Activated naive CD4-positive, alpha-beta T cell treated with anti-CD3 and anti-CD28 coated beads, Interleukin-2, amount 50 U/mL, for 72 hours (primary cell): Measurements from ENCODE around the gene MRPL1. TPM values are rescaled to one million over a fixed set of nuclear protein-coding genes. Genes with fewer than 3 reads are reported as not detected.
A peak's percentile ranks its signal among the peaks of the same experiment; 100 is the strongest.
"Not testable (repeated sequence)": the region's sequence is repeated elsewhere in the genome, so short reads cannot be mapped to it uniquely, and the experiment has no call there.

ENCODE experiments used
- ATAC-seq, 2 donors: fragments of 150-1000 bp; cut with Tn5 transposase; 2 replicates each; pipeline ENCODE4 v1.10.0; 2021; ENCODE audit warnings: mild to moderate bottlenecking in 2 of 2, moderate library complexity in 2 of 2
- DNase-seq, 2 donors: peaks; one replicate each; pipeline ENCODE4 v3.0.0; 2021 to 2022; ENCODE audit warnings: low spot score in 2 of 2
- H3K27ac Mint-ChIP-seq, 2 donors: one replicate each; pipeline ENCODE4 v1.8.0; 2022; ENCODE audit warnings: mild to moderate bottlenecking in 2 of 2, mixed read lengths in 2 of 2
- H3K36me3 Mint-ChIP-seq, 2 donors: one replicate each; pipeline ENCODE4 v1.8.0; 2022; ENCODE audit warnings: mixed read lengths in 2 of 2
- H3K9me3 Mint-ChIP-seq, 2 donors: one replicate each; pipeline ENCODE4 v1.8.0; 2022; ENCODE audit warnings: mixed read lengths in 2 of 2
- total RNA-seq, 2 donors: library from RNA; stranded (reverse); gene quantifications; one replicate each; pipeline ENCODE4 v1.2.3, GENCODE V29; 2022

MRPL1 gene
- total RNA-seq, 2 donors from 2014 or later = 21.0 to 47.2 TPM

DNA sequence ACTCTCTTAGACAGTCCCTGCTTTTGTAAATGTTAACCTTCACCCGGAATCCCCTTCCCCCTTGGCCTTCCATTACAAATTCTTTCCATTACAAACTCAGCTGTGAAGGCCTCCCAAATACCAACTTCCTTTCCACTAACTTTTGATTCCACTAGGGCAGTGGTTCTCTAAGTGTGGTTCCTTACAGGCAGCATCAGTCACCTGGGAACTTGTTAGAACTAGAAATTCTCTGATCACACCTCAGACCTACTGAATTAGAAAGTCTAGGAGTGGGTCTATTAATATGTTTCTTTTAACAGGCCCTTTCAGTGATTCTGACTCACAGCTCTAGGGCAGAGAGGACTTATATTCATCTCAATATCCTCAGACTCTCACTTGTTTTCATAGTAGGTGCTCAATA, 19.0 kb upstream of the MRPL1 start:
- peaks cover 0 to 5% of the 10 kb centered on the region in 2 donors for H3K9me3 Mint-ChIP-seq
- no peak for DNase-seq
- peak overlapping the region; percentile 40 to 72 for H3K27ac Mint-ChIP-seq
- peak; percentile 87 to 91 for ATAC-seq
- H3K36me3 Mint-ChIP-seq = no peaks in the 10 kb centered on the region

DNA sequence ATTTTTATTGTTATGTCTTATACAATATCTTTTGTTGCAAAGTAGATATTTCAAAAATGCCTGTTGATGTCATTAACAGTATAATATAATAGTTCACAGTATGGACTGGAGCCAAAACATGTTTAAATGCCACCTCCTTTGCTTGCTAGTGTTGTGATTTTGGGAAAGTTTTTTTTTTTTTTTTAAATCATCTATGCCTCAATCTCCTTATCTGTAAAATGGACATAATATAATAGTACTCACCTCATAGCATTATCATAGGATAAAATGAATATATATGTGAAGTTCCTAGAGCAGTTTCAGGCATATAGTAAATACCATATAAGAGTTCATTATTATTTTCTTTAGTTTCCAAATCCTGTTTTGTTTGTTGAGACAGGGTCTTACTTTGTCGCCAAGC, 18.3 kb upstream of the MRPL1 start:
- no peaks in the 10 kb centered on the region for H3K36me3 Mint-ChIP-seq
- peaks cover 0 to 5% of the 10 kb centered on the region in 2 donors for H3K9me3 Mint-ChIP-seq
- peak overlapping the region; percentile 23 to 72 for H3K27ac Mint-ChIP-seq
- ATAC-seq = no peak
- no peak for DNase-seq

- Mint-ChIP-seq H3K27ac (peak overlapping the region; percentile 41 to 72), H3K36me3 (no peaks in the 10 kb centered on the region), H3K9me3 (peaks cover 0 to 5% of the 10 kb centered on the region in 2 donors)
- ATAC-seq (peak; percentile 30 to 84), DNase-seq (no peak)
These were observed 17.2 kb upstream of the MRPL1 start for GRCh38 chr4:77845400-77845799.

- H3K27ac Mint-ChIP-seq = peak overlapping the region in 1 of 2 donors; percentile 72
- ATAC-seq = no peak
- H3K9me3 Mint-ChIP-seq = peaks cover 0 to 5% of the 10 kb centered on the region in 2 donors
- no peaks in the 10 kb centered on the region for H3K36me3 Mint-ChIP-seq
- DNase-seq = no peak
These were observed 16.7 kb upstream of the MRPL1 start for GRCh38 chr4:77845929-77846328.

DNA sequence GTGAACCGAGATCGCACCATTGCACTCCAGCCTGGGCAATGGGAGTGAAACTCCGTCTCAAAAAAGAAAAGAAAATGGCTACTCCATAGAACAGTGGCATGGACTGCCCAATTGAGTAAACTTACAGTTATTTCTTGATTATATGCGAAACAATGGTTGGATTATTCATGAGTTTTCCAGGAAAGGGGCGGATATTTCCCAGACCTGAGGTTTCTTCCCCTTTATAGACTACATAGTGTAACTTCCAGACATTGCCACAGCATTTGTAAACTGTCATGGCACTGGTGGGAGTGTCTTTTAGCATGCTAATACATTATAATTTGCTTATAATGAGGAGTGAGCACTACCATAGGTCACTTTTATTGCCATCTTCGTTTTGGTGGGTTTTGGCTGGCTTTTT, 14.1 kb upstream of the MRPL1 start:
- Mint-ChIP-seq H3K27ac (no peak overlapping the region), H3K9me3 (peaks cover 0 to 5% of the 10 kb centered on the region in 2 donors), H3K36me3 (no peaks in the 10 kb centered on the region)
- no peak for ATAC-seq
- no peak for DNase-seq

GRCh38 chr4:77849278-77849965, 13.2 kb upstream of the MRPL1 start:
- DNase-seq (no peak), ATAC-seq (no peak)
- no peaks in the 10 kb centered on the region for H3K36me3 Mint-ChIP-seq
- H3K27ac Mint-ChIP-seq = no peak overlapping the region
- peaks cover 0 to 5% of the 10 kb centered on the region in 2 donors for H3K9me3 Mint-ChIP-seq

GRCh38 chr4:77852892-77853495, 9.6 kb upstream of the MRPL1 start:
- ATAC-seq (peak; percentile 85 to 89), DNase-seq (peak in 1 of 2 donors; percentile 51)
- no peaks in the 10 kb centered on the region for H3K36me3 Mint-ChIP-seq
- H3K9me3 Mint-ChIP-seq = peaks cover 0 to 1% of the 10 kb centered on the region in 2 donors
- peak overlapping the region; percentile 94 to 99 for H3K27ac Mint-ChIP-seq

DNA sequence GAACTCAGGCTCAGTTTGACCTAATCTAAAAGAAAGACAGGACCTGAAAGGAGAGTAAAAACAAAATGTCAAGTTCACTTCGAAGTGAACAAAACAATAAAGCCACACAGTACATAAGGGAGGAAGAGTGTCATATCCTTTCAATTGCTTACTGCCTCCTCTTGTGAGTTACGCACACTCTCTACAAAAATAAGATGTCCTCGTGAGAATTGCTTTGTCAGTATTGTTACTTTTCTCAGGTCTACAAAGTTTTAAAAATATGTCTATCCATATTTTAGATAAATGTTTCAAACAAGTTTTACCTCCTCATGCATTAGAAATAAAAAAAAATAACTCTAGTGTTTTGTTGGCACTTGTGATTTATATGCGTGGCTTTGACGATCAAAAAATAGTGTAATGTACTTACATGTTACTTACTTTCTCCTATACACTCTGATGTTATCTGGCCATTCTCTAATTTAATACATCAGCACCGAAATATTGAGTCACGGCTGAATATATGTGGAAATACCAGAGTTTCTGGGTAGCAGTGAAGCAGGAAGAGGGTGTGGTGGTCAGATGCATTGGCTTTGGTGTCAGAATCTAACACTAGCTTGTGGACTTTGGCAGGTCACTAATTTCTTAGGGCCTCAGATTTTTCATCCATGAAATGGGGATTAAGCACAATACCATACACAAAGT, 8.1 kb upstream of the MRPL1 start:
- H3K36me3 Mint-ChIP-seq = no peaks in the 10 kb centered on the region
- no peaks in the 10 kb centered on the region for H3K9me3 Mint-ChIP-seq
- ATAC-seq (peak; percentile 71 to 73), DNase-seq (no peak)
- H3K27ac Mint-ChIP-seq = peak overlapping the region; percentile 94 to 99

DNA sequence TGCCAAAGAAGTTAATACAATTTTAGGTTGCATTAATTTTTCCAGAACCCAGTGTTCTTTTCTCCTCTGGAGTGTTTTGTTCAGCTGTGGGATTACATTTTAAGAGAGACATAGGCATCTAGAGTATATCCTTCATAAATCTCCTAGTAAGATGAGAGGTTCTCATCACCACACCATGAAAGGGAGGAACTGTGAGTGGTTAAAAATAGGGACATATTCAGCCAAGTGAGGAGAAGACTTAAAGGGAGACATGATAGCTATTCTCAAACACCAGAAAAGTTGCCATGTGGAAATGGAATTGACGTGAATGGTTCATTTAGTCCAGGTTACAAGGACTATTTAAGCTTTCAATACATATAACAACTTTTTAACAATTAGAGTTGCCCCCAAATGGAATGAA, 6.5 kb upstream of the MRPL1 start:
- DNase-seq (no peak), ATAC-seq (no peak)

DNA sequence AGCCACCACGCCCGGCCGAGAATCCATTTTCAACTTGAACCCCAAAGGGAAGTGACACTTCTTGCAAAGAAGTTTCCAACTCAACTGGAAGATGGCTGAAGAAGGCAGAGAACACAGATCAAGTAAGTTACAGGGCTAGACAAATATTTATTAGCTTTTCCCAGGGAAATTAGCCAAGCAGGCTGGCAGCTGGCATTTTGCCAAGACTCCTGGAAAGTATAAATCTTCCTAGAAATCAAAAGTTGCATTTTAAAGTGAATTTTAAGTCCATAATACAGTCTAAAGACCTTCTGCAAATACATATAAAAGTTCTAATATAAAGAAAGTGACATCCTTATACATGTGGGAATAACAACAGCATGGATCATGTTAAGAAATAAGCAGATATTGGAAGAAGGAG, 3.4 kb upstream of the MRPL1 start:
- Mint-ChIP-seq H3K27ac (peak overlapping the region; percentile 16 to 87), H3K9me3 (no peaks in the 10 kb centered on the region), H3K36me3 (peaks cover 12 to 18% of the 10 kb centered on the region in 2 donors)
- DNase-seq (no peak), ATAC-seq (no peak)

More for the DNA sequence above, 6.5 kb upstream of the MRPL1 start:
- peak overlapping the region in 1 of 2 donors; percentile 87 for H3K27ac Mint-ChIP-seq
- no peaks in the 10 kb centered on the region for H3K36me3 Mint-ChIP-seq
- H3K9me3 Mint-ChIP-seq = no peaks in the 10 kb centered on the region

GRCh38 chr4:77861495-77861894, 1.1 kb upstream of the MRPL1 start:
- Mint-ChIP-seq H3K27ac (peak overlapping the region; percentile 98 to 100), H3K9me3 (no peaks in the 10 kb centered on the region), H3K36me3 (peaks cover 18 to 20% of the 10 kb centered on the region in 2 donors)
- peak; percentile 79 to 80 for ATAC-seq
- peak in 1 of 2 donors; percentile 14 for DNase-seq

DNA sequence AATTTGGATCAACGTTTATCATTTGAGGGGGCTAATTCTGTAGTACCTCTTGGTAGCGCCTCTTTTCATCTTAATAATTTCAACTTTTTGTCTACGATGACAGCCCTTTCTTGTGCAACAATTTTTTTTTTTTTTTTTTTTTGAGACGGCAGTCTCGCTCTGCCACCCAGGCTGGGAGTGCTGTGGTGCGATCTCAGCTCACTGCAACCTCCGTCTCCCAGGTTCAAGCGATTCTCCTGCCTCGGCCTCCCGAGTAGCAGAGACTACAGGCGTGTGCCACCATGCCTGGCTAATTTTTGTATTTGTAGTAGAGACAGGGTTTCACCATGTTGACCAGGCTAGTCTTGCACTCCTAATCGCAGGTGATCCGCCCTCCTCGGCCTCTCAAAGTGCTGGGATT, 711 bp downstream of the MRPL1 start:
- ATAC-seq = peak in 1 of 2 donors; percentile 5

GRCh38 chr4:77865259-77865658, 2.6 kb downstream of the MRPL1 start:
- ATAC-seq = no peak
- H3K9me3 Mint-ChIP-seq = no peaks in the 10 kb centered on the region
- peak overlapping the region; percentile 3 for H3K27ac Mint-ChIP-seq
- H3K36me3 Mint-ChIP-seq = peaks cover 18 to 30% of the 10 kb centered on the region in 2 donors
- no peak for DNase-seq

More for the DNA sequence above, 711 bp downstream of the MRPL1 start:
- peak overlapping the region; percentile 98 to 100 for H3K27ac Mint-ChIP-seq
- peaks cover 18 to 20% of the 10 kb centered on the region in 2 donors for H3K36me3 Mint-ChIP-seq
- not testable (repeated sequence) for DNase-seq, H3K9me3 Mint-ChIP-seq

GRCh38 chr4:77872723-77873445, 10.3 kb downstream of the MRPL1 start:
- Mint-ChIP-seq H3K27ac (no peak overlapping the region), H3K9me3 (no peaks in the 10 kb centered on the region), H3K36me3 (peaks cover 1 to 34% of the 10 kb centered on the region in 2 donors)
- DNase-seq (no peak), ATAC-seq (no peak)

- ATAC-seq = no peak
- no peaks in the 10 kb centered on the region for H3K9me3 Mint-ChIP-seq
- no peak for DNase-seq
- H3K36me3 Mint-ChIP-seq = peaks cover 18 to 52% of the 10 kb centered on the region in 2 donors
- no peak overlapping the region for H3K27ac Mint-ChIP-seq
These were observed 14.5 kb downstream of the MRPL1 start for GRCh38 chr4:77877167-77877566.

- H3K27ac Mint-ChIP-seq = peak overlapping the region in 1 of 2 donors; percentile 53
- DNase-seq = no peak
- peaks cover 18 to 52% of the 10 kb centered on the region in 2 donors for H3K36me3 Mint-ChIP-seq
- H3K9me3 Mint-ChIP-seq = no peaks in the 10 kb centered on the region
- no peak for ATAC-seq
These were observed 15.3 kb downstream of the MRPL1 start for GRCh38 chr4:77877771-77878565.
